ENCODE measurements around the gene GSE1.

GSE1 gene

GRCh38 chr16:85594978-85595661 is 18.0 kb upstream of the GSE1 start:
- TF ChIP-seq CTCF (IDR thresholded peaks at IDR 0.05): no peak

GRCh38 chr16:85595812-85596502 is 17.2 kb upstream of the GSE1 start:
- TF ChIP-seq CTCF (IDR thresholded peaks at IDR 0.05): no peak

GRCh38 chr16:85598141-85598540 is 15.0 kb upstream of the GSE1 start:
- no peak for TF ChIP-seq CTCF (IDR thresholded peaks at IDR 0.05)

- TF ChIP-seq CTCF (IDR thresholded peaks at IDR 0.05): no peak
Measured at GRCh38 chr16:85600078-85600477, 13.0 kb upstream of the GSE1 start.

- no peak for TF ChIP-seq CTCF (IDR thresholded peaks at IDR 0.05)
Measured at GRCh38 chr16:85600530-85601271, 12.4 kb upstream of the GSE1 start.

- TF ChIP-seq CTCF (IDR thresholded peaks at IDR 0.05): no peak
Measured at GRCh38 chr16:85601272-85601639, 11.9 kb upstream of the GSE1 start.

GRCh38 chr16:85601730-85602401 is 11.3 kb upstream of the GSE1 start:
- no peak for TF ChIP-seq CTCF (IDR thresholded peaks at IDR 0.05)
